Loucy (cell line): Measurements from ENCODE around the gene DMRTC2.

Experiments
- H2AFZ ChIP-seq: fragments of 200-600 bp; sonication (generic); 2 replicates; pipeline ENCODE4 v1.6.0; 2016; ENCODE audit warnings: antibody characterized with exemption, mild to moderate bottlenecking, low read length, moderate library complexity
- H3F3A ChIP-seq: fragments of 200-600 bp; 2 replicates; pipeline ENCODE4 v1.6.0; 2016; ENCODE audit warnings: antibody characterized with exemption, low read depth, mild to moderate bottlenecking
- H3K27me3 ChIP-seq: fragments of 200-600 bp; sonication (generic); 2 replicates; pipeline ENCODE4 v1.6.1; 2014; ENCODE audit warnings: low read length, mild to moderate bottlenecking; ENCODE audit not compliant: insufficient read depth, poor library complexity, severe bottlenecking
- H3K36me3 ChIP-seq: fragments of 200-600 bp; sonication (generic); 2 replicates; pipeline ENCODE4 v1.6.1; 2016; ENCODE audit warnings: low read length; ENCODE audit not compliant: insufficient read depth
- H3K4me1 ChIP-seq: fragments of 200-600 bp; sonication (generic); 2 replicates; pipeline ENCODE4 v1.5.1; 2014; ENCODE audit warnings: low read length, mild to moderate bottlenecking; ENCODE audit not compliant: insufficient read depth, poor library complexity, severe bottlenecking
- H3K4me2 ChIP-seq: fragments of 200-600 bp; sonication (generic); 2 replicates; pipeline ENCODE4 v1.6.0; 2014; ENCODE audit warnings: antibody characterized with exemption, low read length, low read depth, mild to moderate bottlenecking; ENCODE audit not compliant: poor library complexity, severe bottlenecking
- H3K4me3 ChIP-seq: fragments of 200-600 bp; sonication (generic); 2 replicates; pipeline ENCODE4 v1.5.1; 2014; ENCODE audit warnings: low read length, mild to moderate bottlenecking, mixed read lengths; ENCODE audit not compliant: poor library complexity, severe bottlenecking
- H3K79me2 ChIP-seq: fragments of 200-600 bp; sonication (generic); 2 replicates; pipeline ENCODE4 v1.6.1; 2014; ENCODE audit warnings: low read length; ENCODE audit not compliant: insufficient read depth
- H3K9ac ChIP-seq: fragments of 200-600 bp; sonication (generic); 2 replicates; pipeline ENCODE4 v1.6.0; 2014; ENCODE audit warnings: mild to moderate bottlenecking, low read depth, low read length, moderate library complexity; ENCODE audit not compliant: poor library complexity, severe bottlenecking
- H3K9me2 ChIP-seq: fragments of 200-600 bp; sonication (generic); replicated peaks from 2 replicates; pipeline ENCODE4 v1.6.1; 2016; ENCODE audit warnings: low read depth, low read length, mixed read lengths
- H3K9me3 ChIP-seq: fragments of 200-600 bp; sonication (generic); 2 replicates; pipeline ENCODE4 v1.6.1; 2014; ENCODE audit warnings: mild to moderate bottlenecking, antibody characterized with exemption, low read length, low read depth; ENCODE audit not compliant: insufficient read depth
- H4K20me1 ChIP-seq: fragments of 200-600 bp; sonication (generic); 2 replicates; pipeline ENCODE4 v1.6.0; 2014; ENCODE audit warnings: antibody characterized with exemption, low read length, mild to moderate bottlenecking; ENCODE audit not compliant: insufficient read depth, poor library complexity, severe bottlenecking
- CTCF ChIP-seq: fragments of 200-600 bp; sonication (generic); conservative IDR thresholded peaks from 2 replicates; pipeline ENCODE4 v1.5.1; 2014; ENCODE audit warnings: mild to moderate bottlenecking, antibody characterized with exemption, low read length
- EZH2phosphoT487 ChIP-seq: fragments of 200-600 bp; IDR thresholded peaks from 2 replicates; pipeline ENCODE4 v1.6.1; 2018; ENCODE audit warnings: antibody characterized with exemption, mild to moderate bottlenecking, moderate library complexity, borderline replicate concordance

Gene DMRTC2

DNA sequence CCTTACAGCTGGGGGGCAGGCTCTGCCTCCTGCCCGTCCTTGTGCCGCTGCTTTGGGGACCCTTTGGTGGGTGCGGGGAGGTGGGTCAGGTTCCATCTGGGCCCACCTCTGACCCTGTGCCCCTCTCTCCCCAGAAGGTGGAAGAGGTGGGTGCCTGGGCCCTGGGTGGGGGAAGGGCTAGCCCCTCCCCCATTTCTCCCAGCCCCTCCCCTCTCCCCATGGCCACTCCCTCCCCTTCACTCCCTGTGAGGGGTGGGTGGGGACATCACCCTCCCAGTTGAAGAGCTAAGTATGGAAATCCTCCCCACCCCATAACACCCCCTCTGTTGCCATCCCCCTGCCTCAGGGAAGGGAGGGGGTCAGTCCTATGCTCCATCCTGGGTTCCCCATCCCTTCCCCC is 52.3 kb downstream of the DMRTC2 start:
- Histone ChIP-seq H3K9me2 (no peaks in the 10 kb centered on the region), H3K27me3 (no peaks in the 10 kb centered on the region), H3K9me3 (no peaks in the 10 kb centered on the region), H3K4me2 (no peak overlapping the region), H3K4me1 (peaks cover under 1% of the 10 kb centered on the region), H3K79me2 (peaks cover 2% of the 10 kb centered on the region; the same call in 1 of the 2 replicates), H3K4me3 (no peak overlapping the region), H3F3A (no peaks in the 10 kb centered on the region), H3K36me3 (peaks cover 50% of the 10 kb centered on the region; the same call in 1 of the 2 replicates), H3K9ac (no peak overlapping the region), H2AFZ (no peak overlapping the region), H4K20me1 (peaks cover 4% of the 10 kb centered on the region)
- no peak for TF ChIP-seq EZH2phosphoT487
- no peak for TF ChIP-seq CTCF

DNA sequence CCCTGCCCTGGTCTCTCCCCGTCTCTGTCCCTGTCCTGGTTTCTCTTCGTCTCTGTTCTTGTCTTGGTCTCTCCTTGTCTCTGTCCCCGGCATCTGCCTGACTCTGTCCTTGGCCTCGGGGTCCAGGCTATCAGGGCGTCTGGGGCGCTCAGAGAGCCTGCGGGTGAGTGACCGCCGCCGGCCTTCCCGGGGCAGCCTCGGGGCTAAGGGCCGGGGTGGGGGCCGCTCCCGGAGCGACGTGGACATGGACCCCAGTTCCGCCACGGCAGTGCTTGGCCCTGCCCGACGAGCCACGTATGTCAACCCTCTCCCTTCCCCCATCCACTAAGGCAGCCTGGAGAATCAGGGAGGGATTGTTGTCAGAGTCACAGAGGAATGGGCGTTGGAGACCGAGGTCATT is 53.0 kb downstream of the DMRTC2 start:
- Histone ChIP-seq H3K4me1 (no peaks in the 10 kb centered on the region), H3K9me3 (no peaks in the 10 kb centered on the region), H3K9me2 (no peaks in the 10 kb centered on the region), H3K4me3 (no peak overlapping the region), H3K27me3 (no peaks in the 10 kb centered on the region), H2AFZ (no peak overlapping the region), H3F3A (no peaks in the 10 kb centered on the region), H3K4me2 (no peak overlapping the region), H3K36me3 (peaks cover 56% of the 10 kb centered on the region; the same call in 1 of the 2 replicates), H3K9ac (no peak overlapping the region), H4K20me1 (peaks cover 4% of the 10 kb centered on the region), H3K79me2 (no peaks in the 10 kb centered on the region)
- TF ChIP-seq EZH2phosphoT487 (no peak), CTCF (no peak)

DNA sequence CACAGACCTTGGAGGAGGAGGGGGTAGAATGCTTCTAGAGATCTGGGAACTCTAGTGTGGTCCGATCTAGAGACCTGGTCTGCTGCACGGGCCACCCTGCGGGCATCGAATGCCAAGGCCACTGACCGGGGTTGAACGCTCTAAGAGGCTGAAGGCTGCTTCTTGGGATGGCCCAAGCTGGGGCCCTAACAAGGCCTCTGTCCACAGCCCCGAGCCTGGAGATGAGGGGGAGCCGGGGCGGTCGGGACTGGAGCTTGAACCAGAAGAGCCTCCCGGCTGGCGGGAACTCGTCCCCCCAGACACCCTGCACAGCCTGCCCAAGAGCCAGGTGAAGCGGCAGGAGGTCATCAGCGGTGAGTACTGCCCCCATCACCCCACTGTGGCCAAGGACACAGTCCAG is 53.4 kb downstream of the DMRTC2 start:
- peaks cover 60% of the 10 kb centered on the region; the same call in 1 of the 2 replicates for H3K36me3 ChIP-seq
- no peaks in the 10 kb centered on the region for H3K27me3 ChIP-seq
- H3K4me1 ChIP-seq = no peaks in the 10 kb centered on the region
- TF ChIP-seq CTCF = no peak
- no peak for TF ChIP-seq EZH2phosphoT487
- no peak overlapping the region for H2AFZ ChIP-seq
- H3K4me2 ChIP-seq = no peak overlapping the region
- H3K4me3 ChIP-seq = no peak overlapping the region
- H4K20me1 ChIP-seq = peaks cover 4% of the 10 kb centered on the region
- H3K9ac ChIP-seq = no peak overlapping the region
- H3F3A ChIP-seq = no peaks in the 10 kb centered on the region
- no peaks in the 10 kb centered on the region for H3K9me2 ChIP-seq
- no peaks in the 10 kb centered on the region for H3K9me3 ChIP-seq
- H3K79me2 ChIP-seq = no peaks in the 10 kb centered on the region
